HEK293T (cell line): ENCODE measurements around the gene CCDC179.

ENCODE experiments used
- ARNT ChIP-seq: fragments of 450-650 bp; IDR thresholded peaks from 2 replicates; pipeline ENCODE4 v1.6.1; 2017; ENCODE audit warnings: mild to moderate bottlenecking
- BHLHE40 ChIP-seq: fragments of 450-650 bp; IDR thresholded peaks from 2 replicates; pipeline ENCODE4 v1.6.1; 2016; ENCODE audit warnings: mild to moderate bottlenecking, moderate library complexity, borderline replicate concordance
- FOXK2 ChIP-seq: fragments of 450-650 bp; IDR thresholded peaks from 2 replicates; pipeline ENCODE4 v1.6.1; 2016; ENCODE audit warnings: mild to moderate bottlenecking
- FOXM1 ChIP-seq: fragments of 450-650 bp; IDR thresholded peaks from 2 replicates; pipeline ENCODE4 v1.6.1; 2017; ENCODE audit warnings: mild to moderate bottlenecking, borderline replicate concordance
- SP1 ChIP-seq: fragments of 450-650 bp; IDR thresholded peaks from 2 replicates; pipeline ENCODE4 v1.6.1; 2017
- SUZ12 ChIP-seq: fragments of 450-650 bp; IDR thresholded peaks from 2 replicates; pipeline ENCODE4 v1.6.1; 2016; ENCODE audit warnings: mild to moderate bottlenecking

GRCh38 chr11:22878604-22879003 is 18.3 kb upstream of the CCDC179 start:
- no peak for TF ChIP-seq ARNT
- no peak for TF ChIP-seq FOXK2
- TF ChIP-seq BHLHE40, result no peak
- TF ChIP-seq FOXM1, result no peak
- TF ChIP-seq SP1, result no peak
- no peak for TF ChIP-seq SUZ12
